GM19324 (cell line): ENCODE measurements around the gene ZNF320.
"Not testable (repeated sequence)": the region's sequence is repeated elsewhere in the genome, so short reads cannot be mapped to it uniquely, and the experiment has no call there.

Experiments
- ATAC-seq: cut with Tn5 transposase; IDR thresholded peaks from one replicate; pipeline ENCODE4 v1.9.1; 2021; ENCODE audit warnings: mild to moderate bottlenecking, moderate library complexity; ENCODE audit not compliant: unreplicated experiment, low FRiP score

ZNF320 gene

DNA sequence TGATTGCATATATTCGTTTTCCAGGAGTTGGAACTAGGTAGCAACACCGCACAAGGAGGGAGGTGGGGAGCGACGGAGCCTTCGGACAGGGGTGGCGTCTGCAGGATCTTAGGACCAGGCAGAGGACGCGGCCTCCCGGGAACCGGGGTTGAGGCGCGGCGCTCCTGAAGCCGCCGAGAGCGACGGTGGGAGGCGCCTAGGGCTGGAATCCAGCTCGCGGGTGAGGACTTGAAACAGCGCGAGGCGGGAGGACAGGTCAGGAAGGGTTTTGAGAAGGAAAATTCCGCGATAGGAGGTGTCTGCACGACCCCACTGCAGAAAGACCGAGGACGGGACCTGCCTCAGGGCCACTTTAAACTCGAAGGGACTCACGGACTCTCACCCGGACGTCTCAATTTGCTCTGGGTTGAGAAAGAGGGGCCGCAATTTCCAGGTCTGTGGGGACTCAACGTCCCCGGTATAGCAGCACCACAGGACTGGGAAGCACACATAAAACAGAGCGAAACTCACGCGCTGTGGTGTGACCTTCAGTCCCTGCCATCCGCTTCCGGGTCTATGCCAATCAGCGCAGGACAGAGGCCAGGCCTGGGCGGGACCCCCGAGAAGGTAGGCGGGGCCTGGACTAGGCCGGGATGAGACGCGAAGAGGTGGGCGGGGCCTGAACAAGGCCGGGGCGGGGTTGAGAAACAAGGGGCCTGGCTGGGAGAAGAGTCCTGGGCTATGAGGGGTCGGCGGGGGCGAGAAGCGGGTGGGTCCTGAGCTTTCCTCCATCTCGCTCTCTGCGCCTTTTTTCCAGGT is at the start of gene ZNF320:
Gene ZNF320, minus strand, starts transcription at position 498 of the 798 bp plus-strand sequence. CDS start 7,380 bp downstream, outside the sequence.
- ATAC-seq, result no peak

DNA sequence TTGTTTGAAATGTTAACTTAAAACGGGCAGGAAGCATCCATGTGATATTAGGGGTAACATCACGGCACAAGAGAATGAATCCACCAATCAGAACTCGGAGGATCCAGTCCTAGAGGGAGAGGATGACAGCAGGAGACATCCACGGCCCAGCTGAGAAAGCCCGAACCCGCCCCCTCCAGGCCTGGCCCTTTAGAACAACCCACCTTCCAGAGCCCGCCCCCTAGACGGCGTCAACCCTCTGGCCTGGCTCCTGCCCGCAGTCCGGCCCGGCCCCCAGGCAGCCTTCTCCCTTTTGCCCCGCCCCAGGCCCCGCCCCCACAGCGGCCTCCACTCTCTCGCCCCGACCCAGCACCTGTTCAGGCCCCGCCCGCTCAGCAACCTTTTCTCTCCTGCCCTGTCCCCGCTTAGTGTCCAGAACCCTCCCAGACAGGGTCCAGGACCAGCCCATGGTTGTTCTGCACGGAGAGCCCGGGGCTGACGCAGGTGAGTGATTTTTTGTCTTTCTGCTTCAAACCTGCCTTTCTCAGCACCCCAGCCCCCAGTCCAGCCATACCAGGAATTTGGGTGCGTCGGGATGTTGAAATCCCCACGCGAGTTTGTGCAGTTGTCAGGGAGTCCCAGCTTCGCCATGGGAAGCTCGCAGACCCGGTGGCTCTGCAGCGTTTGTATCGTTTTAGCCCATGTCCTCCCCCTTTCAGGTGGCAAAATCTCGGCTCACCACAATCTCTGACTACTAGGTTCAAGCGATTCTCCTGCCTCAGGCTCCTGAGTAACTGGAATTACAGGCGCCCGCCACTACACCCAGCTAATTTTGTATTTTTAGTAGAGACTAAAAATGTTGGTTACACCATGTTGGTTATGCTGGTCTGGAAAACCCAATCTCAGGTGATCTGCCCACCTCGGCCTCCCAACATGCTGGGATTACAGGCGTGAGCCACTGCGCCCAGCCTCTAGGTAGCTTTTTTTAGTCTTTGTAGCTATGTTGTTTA is 49.2 kb upstream of the ZNF320 start:
- no peak for ATAC-seq

- ATAC-seq, result no peak
Measured at GRCh38 chr19:52945652-52946321, 48.4 kb upstream of the ZNF320 start.

DNA sequence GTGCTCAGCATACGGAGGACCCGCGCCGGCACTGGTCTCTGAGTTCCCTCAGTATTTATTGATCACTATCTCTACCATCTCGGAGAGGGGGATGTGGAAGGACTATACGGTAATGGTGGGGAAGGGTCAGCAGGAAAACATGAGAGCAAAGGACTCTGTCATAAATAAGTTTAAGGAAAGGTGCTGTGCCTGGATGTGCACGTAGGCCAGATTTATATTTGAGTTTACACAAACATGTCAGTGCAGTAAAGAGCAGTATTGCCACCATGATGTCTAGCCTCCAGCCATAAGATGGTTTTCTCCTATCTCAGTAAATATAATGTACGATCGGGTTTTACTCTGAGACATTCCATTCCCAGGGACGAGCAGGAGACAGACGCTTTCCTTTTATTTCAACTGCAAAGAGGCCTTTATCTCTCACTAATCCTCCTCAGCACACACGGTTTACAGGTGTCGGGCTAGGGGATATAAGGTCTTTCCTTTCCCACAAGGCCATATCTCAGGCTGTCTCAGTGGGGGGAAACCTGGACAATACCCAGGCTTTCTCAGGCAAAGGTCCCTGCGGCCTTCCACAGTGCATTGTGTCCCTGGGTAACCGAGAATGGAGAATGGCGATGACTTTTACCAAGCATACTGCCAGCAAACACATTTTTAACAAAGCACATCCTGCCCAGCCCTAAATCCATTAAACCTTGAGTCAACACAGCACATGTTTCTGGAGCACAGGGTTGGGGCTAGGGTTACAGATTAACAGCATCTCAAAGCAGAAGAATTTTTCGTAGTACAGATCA is 47.5 kb upstream of the ZNF320 start:
- not testable (repeated sequence) for ATAC-seq

DNA sequence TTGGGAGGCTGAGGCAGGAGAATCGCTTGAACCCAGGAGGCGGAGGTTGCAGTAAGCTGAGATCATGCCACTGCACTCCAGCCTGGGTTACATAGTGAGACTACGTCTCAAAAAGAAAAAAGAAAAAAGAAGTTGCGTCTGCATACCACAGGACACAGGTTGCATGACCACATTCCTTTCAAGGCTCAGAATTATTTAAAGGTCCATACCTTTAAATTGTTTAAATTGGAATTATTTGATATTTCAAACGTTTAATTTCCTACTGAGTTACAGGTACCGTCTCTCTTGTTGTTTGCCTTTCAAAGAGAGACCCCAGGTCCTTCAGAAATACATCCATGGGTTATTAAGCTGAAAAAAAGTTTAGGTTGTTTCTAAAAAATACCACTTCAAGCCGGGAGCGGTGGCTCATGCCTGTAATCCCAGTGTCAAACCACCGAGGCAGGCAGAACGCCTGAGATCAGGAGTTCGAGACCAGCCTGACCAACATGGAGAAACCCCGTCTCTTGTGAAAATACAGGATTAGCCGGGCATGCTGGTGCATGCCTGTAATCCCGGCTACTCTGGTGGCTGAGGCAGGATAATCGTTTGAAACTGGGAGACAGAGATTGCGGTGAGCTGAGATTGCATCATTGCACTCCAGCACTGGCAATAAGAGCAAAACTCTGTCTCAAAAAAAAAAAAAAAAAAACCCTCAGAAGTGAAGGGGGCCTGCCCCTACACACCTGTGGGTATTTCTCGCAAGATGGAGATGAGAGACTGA is 46.6 kb upstream of the ZNF320 start:
- no peak for ATAC-seq

GRCh38 chr19:52943134-52943883 is 45.9 kb upstream of the ZNF320 start:
- ATAC-seq, result no peak

- ATAC-seq, result peak; percentile 92
Measured at GRCh38 chr19:52942386-52943133, 45.1 kb upstream of the ZNF320 start.

DNA sequence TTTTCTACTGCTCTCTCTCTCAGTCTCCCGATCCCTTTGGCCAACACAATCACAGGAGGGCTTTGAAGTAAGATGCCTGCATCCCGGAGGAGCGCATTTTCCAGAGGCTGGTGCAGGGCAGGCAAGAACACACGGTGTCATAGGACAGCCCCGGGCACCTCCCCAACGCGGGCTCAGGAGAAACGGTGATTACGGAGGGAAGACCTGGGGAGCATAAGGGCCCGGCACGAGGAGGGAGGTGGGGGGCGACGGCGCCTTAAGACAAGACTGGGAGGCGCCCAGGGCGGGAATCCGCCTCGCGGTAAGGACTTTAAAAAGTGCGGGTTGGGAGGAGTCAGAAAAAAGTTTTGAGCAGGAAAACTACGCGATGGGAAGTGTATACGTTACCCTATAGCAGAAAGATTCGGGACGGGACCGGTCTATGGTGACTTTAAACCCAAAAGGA is 44.5 kb upstream of the ZNF320 start:
- peak; percentile 16 for ATAC-seq

- ATAC-seq, result not testable (repeated sequence)
Measured at GRCh38 chr19:52941523-52941922, 44.1 kb upstream of the ZNF320 start.

DNA sequence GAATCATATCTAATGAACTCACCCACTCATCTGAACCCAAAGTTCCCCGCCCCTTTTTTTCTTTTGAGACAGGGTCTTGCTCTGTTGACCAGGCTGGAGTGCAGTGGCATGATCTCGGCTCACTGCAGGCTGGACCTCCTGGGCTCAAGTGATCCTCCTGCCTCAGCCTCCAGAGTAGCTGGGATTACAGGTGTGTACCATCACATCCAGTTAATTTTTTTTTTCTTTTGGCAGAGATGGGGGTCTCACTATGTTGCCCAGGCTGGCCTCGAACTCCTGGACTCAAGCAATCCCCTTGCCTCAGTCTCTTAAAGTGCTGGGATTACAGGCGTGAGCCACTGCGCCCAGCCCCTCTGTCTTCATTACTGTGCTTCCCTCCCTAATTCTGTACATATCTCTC is 43.5 kb upstream of the ZNF320 start:
- ATAC-seq, result not testable (repeated sequence)

DNA sequence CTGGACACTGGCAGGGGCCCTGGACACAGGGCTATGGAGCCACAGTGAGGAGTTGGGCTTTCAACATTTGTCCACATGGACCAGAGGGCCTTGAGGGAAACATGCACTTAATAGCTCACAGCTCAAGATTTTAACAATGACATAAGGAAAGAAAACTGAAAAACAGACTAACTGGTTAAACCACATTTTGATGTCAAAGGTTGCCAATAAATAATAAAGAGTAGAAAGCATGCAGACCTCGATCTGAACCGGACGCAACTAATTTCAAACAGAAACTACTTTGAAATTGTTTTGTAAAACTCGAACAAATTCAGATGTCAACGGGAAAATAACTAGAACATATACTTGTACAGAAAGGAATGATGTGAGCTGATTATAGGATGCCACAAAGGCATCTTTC is 41.3 kb upstream of the ZNF320 start:
- no peak for ATAC-seq

DNA sequence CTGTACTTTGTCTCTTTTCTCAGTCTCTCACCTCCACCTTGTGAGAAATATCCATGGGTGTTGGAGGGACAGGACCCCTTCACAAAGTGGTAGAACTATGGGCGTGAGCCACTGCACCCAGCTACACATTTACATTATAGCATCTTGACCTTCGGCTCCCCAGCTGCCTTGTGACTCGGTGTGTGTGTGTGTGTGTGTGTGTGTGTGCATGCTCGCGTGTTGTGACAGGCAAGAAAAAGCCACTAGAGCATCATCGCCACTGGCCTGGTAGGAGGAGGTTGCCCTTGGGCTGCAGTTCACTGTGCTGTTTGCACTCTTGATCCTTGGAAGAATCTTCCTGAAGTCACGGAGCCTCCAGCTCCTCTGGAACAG is 39.5 kb upstream of the ZNF320 start:
- no peak for ATAC-seq

DNA sequence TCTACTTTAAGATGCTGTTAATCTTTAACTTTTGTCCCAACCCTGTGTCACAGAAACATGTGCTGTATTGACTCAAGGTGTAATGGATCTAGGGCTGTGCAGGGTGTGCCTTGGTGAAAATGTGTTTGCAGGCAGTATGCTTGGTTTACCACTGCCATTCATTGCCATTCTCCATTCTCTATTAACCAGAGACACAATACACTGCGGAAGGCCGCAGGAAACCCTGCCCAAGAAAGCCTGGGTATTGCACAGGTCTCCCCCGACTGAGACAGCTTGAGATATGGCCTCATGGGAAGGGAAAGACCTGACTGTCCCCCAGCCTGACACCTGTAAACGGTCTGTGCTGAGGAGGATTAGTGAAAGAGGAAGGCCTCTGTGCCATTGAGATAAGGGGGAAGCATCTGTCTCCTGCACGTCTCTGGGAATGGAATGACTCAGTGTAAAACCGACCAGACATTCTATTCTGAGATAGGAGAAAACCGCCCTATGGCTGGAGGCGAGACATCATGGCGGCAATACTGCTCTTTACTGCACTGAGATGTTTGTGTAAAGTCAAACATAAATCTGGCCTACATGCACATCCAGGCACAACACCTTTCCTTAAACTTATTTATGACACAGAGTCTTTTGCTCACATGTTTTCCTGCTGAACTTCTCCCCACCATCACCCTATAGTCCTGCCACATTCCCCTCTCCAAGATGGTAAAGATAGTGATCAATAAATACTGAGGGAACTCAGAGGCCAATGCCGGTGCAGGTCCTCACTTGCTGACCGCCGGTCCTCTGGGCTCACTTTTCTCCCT is 38.9 kb upstream of the ZNF320 start:
- ATAC-seq, result no peak

DNA sequence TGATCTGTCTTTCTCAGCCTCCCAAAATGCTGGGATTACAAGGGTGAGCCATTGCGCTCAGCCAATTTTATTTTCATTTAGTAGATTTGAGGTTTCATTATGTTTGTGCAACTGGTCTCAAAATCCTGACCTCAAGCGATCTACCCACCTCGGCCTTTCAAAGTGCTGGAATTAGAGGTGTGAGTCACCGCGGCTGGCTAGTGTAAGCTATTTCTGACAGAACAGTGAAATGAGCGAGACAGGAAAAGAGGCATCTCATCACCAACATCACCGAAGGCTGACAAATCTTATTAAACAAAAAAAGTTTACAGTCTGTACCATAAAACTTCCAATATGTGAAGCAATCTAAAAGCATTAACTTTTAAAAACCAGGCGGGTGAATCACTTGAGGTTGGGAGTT is 38.0 kb upstream of the ZNF320 start:
- no peak for ATAC-seq

GRCh38 chr19:52924641-52925040 is 27.2 kb upstream of the ZNF320 start:
- not testable (repeated sequence) for ATAC-seq

DNA sequence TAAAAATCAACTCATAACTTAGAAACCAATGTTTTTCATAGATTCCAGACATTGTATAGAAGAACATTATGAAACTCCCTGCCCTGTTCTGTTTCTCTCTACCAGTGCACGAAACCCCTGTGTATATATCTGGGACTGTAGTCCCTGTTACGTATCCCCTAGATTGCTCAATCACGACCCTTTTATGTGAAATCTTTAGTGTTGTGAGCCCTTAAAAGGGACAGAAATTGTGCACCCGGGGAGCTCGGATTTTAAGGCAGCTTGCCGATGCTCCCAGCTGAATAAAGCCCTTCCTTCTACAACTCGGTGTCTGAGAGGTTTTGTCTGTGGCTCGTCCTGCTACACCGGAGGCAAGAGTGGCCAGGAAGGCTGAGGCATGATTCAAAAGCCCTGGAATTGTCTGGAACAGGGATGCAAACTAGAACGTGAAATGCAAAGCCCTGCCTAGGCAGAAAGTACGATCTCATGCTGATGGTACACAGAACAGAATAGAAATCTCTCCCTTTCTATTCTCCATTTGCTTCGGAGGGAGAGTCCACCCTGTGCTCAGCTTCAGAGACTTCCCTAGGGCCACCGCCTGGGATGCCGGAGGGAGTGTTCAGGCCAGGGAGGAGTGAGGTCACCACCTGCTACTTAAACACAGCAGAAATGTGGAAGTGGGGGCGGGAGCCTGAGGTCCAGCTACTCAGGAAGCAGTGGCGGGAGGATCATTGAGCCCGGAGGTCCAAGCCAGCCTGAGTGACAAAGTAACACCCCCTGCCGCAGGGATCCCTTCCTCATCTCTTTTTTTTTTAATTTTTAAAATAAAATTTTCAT is 26.6 kb upstream of the ZNF320 start:
- ATAC-seq, result no peak
